ENCODE measurements around the gene GPRASP3.
A peak's percentile ranks its signal among the peaks of the same experiment; 100 is the strongest.

The GPRASP3 gene

GRCh38 chrX:102745513-102745856, 24.9 kb downstream of the GPRASP3 start:
- Histone ChIP-seq H3K27me3 (ENCODE audit: control insufficient read depth, insufficient read depth, low read length, poor library complexity, severe bottlenecking) (no peaks in the 10 kb centered on the region), H3K4me3 (ENCODE audit: insufficient read depth, low read depth, low read length) (peak overlapping the region; percentile 62), H3K36me3 (ENCODE audit: control insufficient read depth, insufficient read depth, low read length) (no peaks in the 10 kb centered on the region), H3K27ac (ENCODE audit: insufficient read depth, low read depth, low read length, poor library complexity, severe bottlenecking) (no peak overlapping the region), H3K4me1 (ENCODE audit: control insufficient read depth, insufficient read depth, low read length) (no peaks in the 10 kb centered on the region), H3K9me3 (ENCODE audit: control insufficient read depth, low read length) (no peaks in the 10 kb centered on the region)
- 6 to 9% methylated on average over 7 to 14 of the region's 14 CpGs for WGBS, 2 experiments

- Histone ChIP-seq H3K27ac (ENCODE audit: insufficient read depth, low read depth, low read length, poor library complexity, severe bottlenecking) (no peak overlapping the region), H3K4me3 (ENCODE audit: insufficient read depth, low read depth, low read length) (peak overlapping the region; percentile 62), H3K27me3 (ENCODE audit: control insufficient read depth, insufficient read depth, low read length, poor library complexity, severe bottlenecking) (no peaks in the 10 kb centered on the region), H3K36me3 (ENCODE audit: control insufficient read depth, insufficient read depth, low read length) (no peaks in the 10 kb centered on the region), H3K9me3 (ENCODE audit: control insufficient read depth, low read length) (no peaks in the 10 kb centered on the region), H3K4me1 (ENCODE audit: control insufficient read depth, insufficient read depth, low read length) (no peaks in the 10 kb centered on the region)
- 0 to 2% methylated on average over 52 to 61 of the region's 61 CpGs for WGBS, 2 experiments
Observed at GRCh38 chrX:102745857-102746584, 25.5 kb downstream of the GPRASP3 start.

- Histone ChIP-seq H3K27ac (ENCODE audit: insufficient read depth, low read depth, low read length, poor library complexity, severe bottlenecking) (no peak overlapping the region), H3K27me3 (ENCODE audit: control insufficient read depth, insufficient read depth, low read length, poor library complexity, severe bottlenecking) (no peaks in the 10 kb centered on the region), H3K36me3 (ENCODE audit: control insufficient read depth, insufficient read depth, low read length) (no peaks in the 10 kb centered on the region), H3K4me1 (ENCODE audit: control insufficient read depth, insufficient read depth, low read length) (no peaks in the 10 kb centered on the region), H3K9me3 (ENCODE audit: control insufficient read depth, low read length) (no peaks in the 10 kb centered on the region), H3K4me3 (ENCODE audit: insufficient read depth, low read depth, low read length) (no peak overlapping the region)
- 81 to 88% methylated on average over 2 of the region's 2 CpGs for WGBS, 2 experiments
Observed at GRCh38 chrX:102765217-102765616, 44.7 kb downstream of the GPRASP3 start.

- H3K27me3 ChIP-seq (ENCODE audit: control insufficient read depth, insufficient read depth, low read length, poor library complexity, severe bottlenecking): no peaks in the 10 kb centered on the region
- H3K27ac ChIP-seq (ENCODE audit: insufficient read depth, low read depth, low read length, poor library complexity, severe bottlenecking): no peak overlapping the region
- no peaks in the 10 kb centered on the region for H3K36me3 ChIP-seq (ENCODE audit: control insufficient read depth, insufficient read depth, low read length)
- no peaks in the 10 kb centered on the region for H3K9me3 ChIP-seq (ENCODE audit: control insufficient read depth, low read length)
- H3K4me3 ChIP-seq (ENCODE audit: insufficient read depth, low read depth, low read length): no peak overlapping the region
- WGBS, 2 experiments: 82 to 88% methylated on average over 2 to 4 of the region's 4 CpGs
- no peaks in the 10 kb centered on the region for H3K4me1 ChIP-seq (ENCODE audit: control insufficient read depth, insufficient read depth, low read length)
Observed at GRCh38 chrX:102765809-102766208, 45.3 kb downstream of the GPRASP3 start.

GRCh38 chrX:102767287-102767686, 46.7 kb downstream of the GPRASP3 start:
- no peaks in the 10 kb centered on the region for H3K4me1 ChIP-seq (ENCODE audit: control insufficient read depth, insufficient read depth, low read length)
- H3K36me3 ChIP-seq (ENCODE audit: control insufficient read depth, insufficient read depth, low read length): no peaks in the 10 kb centered on the region
- WGBS, 2 experiments: 73% methylated on average over 1 of the region's 1 CpG; no CpG with 5 or more reads in 1 of the 2 experiments
- H3K4me3 ChIP-seq (ENCODE audit: insufficient read depth, low read depth, low read length): no peak overlapping the region
- no peaks in the 10 kb centered on the region for H3K9me3 ChIP-seq (ENCODE audit: control insufficient read depth, low read length)
- H3K27ac ChIP-seq (ENCODE audit: insufficient read depth, low read depth, low read length, poor library complexity, severe bottlenecking): no peak overlapping the region
- no peaks in the 10 kb centered on the region for H3K27me3 ChIP-seq (ENCODE audit: control insufficient read depth, insufficient read depth, low read length, poor library complexity, severe bottlenecking)

GRCh38 chrX:102768987-102769761, 48.6 kb downstream of the GPRASP3 start:
- H3K27ac ChIP-seq (ENCODE audit: insufficient read depth, low read depth, low read length, poor library complexity, severe bottlenecking): peak overlapping the region; percentile 36
- H3K4me1 ChIP-seq (ENCODE audit: control insufficient read depth, insufficient read depth, low read length): no peaks in the 10 kb centered on the region
- H3K4me3 ChIP-seq (ENCODE audit: insufficient read depth, low read depth, low read length): peak overlapping the region; percentile 65
- no peaks in the 10 kb centered on the region for H3K27me3 ChIP-seq (ENCODE audit: control insufficient read depth, insufficient read depth, low read length, poor library complexity, severe bottlenecking)
- H3K9me3 ChIP-seq (ENCODE audit: control insufficient read depth, low read length): no peaks in the 10 kb centered on the region
- no peaks in the 10 kb centered on the region for H3K36me3 ChIP-seq (ENCODE audit: control insufficient read depth, insufficient read depth, low read length)
- 1% methylated on average over 21 to 22 of the region's 22 CpGs for WGBS, 2 experiments
